Measurements from ENCODE around the gene TEDDM1. TPM values are rescaled to one million over a fixed set of nuclear protein-coding genes. Genes with fewer than 3 reads are reported as not detected.
"Not testable (repeated sequence)": the region's sequence is repeated elsewhere in the genome, so short reads cannot be mapped to it uniquely, and the experiment has no call there.

TEDDM1 gene, protein sequence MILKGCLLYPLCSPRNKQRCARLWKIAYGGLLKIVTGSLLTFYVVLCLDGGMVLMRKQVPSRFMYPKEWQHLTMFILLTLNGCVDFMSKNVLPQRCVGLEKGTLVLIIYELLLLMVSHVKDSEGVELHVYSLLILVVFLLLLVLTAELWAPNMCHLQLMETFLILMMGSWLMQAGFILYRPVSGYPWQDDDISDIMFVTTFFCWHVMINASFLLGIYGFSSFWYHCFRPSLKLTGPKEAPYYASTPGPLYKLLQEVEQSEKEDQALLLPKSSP
- not detected for polyA plus RNA-seq (ENCODE audit: insufficient read length)

- no peak for DNase-seq
Observed at GRCh38 chr1:182400567-182400966, at the start of gene TEDDM1. TSS of gene TEDDM1 (minus strand) at chr1:182400667. CDS start at chr1:182400485, 182 bp downstream.

DNA sequence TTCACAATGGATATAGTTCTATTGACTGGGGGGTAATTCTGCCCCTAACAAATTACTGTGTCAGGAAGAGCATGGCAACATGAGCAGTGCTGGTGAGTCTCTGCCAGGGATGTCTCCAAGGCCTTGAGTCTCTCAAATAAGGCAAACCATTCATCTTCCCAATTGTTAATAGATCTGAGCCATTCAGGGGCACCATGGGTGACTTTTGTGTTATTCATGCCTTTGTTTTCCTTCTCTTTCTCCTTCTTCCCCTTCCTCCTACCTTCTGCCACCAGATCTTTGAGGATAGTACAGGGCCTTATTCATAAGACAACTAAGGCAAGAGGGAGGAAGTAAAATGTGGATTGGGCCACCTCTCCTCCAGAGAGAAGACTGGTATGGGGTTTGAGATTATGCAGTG lies 49.6 kb upstream of the TEDDM1 start, which contains the start of gene RGSL1:
Gene RGSL1, plus strand, starts transcription at position 60 of the 400 bp plus-strand sequence. Its CDS starts 20 bp downstream, at position 80.
- no peak for DNase-seq

- DNase-seq: no peak
Observed at GRCh38 chr1:182447660-182448059, 47.2 kb upstream of the TEDDM1 start.

GRCh38 chr1:182447124-182447523 lies 46.7 kb upstream of the TEDDM1 start:
- not testable (repeated sequence) for DNase-seq

DNA sequence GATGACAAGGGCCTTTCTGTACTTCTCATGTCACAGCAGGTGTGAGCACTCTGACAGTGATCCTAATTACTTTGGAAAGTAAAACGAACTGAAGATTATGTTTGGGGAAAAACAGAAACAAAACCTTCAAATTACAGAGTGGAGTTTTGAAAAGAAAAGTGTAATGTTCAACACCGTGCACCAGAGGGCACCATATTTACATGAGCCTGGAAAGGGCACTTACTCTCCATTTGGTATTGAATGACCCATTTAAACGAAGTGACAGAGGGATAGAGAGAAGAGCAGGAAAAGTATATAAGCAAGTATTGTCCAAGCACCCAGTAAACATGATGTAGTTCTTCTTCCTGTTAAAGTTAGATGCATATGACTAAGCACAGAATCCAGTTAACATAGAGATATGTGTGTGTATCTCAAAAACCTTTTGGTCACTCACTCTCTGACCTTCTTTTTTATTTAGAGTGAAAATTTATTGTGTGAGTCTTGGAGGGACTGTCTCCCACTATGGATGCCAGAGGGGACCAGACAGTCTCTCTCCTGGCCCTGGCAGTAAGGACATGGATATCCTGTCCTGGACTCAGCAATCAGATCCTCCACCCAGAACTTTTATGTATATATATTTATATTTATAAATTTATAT lies 45.7 kb upstream of the TEDDM1 start:
- no peak for DNase-seq

- no peak for DNase-seq
Observed at GRCh38 chr1:182444497-182444896, 44.0 kb upstream of the TEDDM1 start.

GRCh38 chr1:182442333-182442732 lies 41.9 kb upstream of the TEDDM1 start:
- DNase-seq: no peak

- DNase-seq: no peak
Observed at GRCh38 chr1:182441719-182442118, 41.3 kb upstream of the TEDDM1 start.

DNA sequence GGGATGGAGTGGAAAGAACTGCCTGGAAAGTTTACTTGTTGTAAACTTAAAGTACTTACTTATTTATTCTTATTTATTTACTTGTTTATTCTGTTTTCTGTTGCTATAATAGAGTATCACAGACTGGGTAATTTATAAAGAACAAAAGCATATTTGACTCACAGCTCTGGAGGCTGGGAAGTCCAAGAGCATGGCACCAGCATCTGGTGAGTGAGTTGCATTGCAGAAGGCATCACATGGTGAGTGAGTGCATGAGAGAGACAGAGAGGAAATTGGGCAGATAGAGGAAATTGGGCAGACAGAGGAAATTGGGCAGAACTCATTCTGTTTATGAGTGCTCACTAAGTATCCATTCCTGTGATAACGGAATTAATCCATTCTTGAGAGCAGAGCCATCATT lies 37.9 kb upstream of the TEDDM1 start:
- DNase-seq: no peak

DNA sequence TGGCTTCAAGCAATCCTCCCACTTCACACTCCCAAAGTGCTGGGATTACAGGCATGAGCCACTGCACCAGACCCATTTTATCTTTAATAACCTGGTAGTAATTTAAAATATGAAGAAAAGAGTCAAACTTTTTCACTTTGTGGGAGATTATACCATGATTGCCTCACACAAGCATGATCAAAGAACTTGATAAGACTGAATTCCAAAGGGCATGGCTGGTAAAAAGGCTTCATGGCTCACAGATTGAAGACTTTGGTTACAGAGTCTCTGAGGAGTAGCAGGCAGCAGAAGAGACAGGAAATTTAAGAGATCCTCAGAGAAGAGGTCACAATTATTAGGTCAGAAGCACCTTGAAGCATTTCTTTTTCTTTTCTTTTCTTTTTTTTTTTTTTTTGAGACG lies 33.1 kb upstream of the TEDDM1 start:
- no peak for DNase-seq

- no peak for DNase-seq
Observed at GRCh38 chr1:182431278-182431677, 30.8 kb upstream of the TEDDM1 start.

- DNase-seq: no peak
Observed at GRCh38 chr1:182430263-182431068, 30.0 kb upstream of the TEDDM1 start.

DNA sequence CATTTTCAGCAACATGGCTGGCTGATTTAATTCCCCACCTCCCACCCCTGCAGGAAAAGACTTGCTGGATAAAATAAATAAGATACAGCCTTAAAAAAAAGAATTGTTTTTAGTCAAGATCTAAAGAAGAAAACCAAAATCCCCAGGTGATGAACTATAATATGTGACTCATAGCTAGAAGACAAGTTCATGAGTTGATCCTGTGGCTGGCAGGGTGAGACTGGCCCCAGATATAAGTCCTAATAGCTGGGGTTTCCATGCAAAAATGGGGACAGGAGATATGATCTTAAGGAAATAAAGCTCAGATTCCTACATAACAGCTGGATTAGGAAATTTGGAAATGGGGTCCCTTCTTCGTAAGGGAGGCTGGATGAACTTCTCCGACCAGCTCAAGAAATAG lies 27.6 kb upstream of the TEDDM1 start:
- no peak for DNase-seq

DNA sequence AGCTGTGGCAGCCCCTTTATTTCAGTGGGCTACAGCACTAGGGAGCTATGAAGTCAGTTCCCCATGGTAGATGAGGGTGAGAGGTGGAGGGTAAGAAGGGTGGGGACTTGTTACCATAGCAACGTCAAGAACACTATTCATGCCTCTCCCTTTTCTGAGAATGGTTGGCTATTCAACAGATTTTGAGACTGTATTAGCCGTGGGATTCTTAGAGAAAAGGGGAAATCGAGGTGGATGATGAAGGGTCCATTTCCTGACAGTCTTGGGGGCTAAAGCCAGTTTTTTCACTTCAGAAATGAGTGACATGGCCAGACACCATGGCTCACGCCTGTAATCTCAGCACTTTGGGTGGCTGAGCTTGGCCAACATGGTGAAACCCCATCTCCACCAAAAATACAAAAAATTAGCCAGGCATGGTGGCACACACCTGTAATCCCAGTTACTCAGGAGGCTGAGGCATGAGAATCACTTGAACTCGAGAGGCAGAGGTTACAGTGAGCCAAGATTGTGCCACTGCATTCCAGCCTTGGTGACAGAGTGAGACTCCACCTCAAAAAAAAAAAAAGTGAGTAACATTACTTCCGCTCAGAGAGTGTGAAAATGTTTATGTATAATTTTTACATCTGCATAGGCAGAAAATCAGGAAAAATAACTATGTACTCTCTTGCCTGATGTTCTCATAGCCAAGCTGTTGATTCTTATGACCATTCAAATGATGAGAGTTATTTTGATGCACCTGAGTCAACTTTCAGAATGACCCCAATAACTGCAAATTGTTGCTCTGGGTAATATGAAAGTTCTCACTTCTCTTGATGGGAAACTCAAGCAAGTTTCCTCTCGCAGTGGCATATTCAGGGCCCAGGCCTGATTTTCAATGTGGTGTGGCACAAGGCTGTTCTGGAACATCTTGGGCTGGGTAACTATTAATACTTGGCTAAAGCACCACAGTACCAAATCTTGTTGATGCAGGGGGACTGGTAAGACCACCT lies 26.3 kb upstream of the TEDDM1 start:
- DNase-seq: no peak

GRCh38 chr1:182415789-182416188 lies 15.3 kb upstream of the TEDDM1 start:
- DNase-seq: no peak

GRCh38 chr1:182413969-182414368 lies 13.5 kb upstream of the TEDDM1 start:
- DNase-seq: no peak

DNA sequence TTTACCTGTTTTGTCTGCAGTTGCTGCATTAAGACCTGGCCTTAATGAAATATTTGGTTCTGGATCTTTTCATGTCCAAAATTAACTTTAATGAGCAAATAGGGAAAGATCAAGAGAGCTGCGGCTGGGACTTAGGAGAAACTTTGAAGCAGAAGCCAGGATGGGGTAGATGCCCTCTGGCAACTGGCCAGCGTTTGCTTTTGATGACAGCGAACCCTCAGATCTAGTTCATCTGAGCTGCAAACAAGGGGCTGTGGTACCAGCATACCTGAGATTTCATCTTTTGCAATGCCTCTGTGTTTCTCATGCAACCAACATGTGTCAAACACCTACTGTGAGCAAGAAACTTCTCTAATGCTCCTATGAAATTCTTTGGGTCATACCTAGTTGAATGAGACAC lies 13.0 kb upstream of the TEDDM1 start:
- no peak for DNase-seq

DNA sequence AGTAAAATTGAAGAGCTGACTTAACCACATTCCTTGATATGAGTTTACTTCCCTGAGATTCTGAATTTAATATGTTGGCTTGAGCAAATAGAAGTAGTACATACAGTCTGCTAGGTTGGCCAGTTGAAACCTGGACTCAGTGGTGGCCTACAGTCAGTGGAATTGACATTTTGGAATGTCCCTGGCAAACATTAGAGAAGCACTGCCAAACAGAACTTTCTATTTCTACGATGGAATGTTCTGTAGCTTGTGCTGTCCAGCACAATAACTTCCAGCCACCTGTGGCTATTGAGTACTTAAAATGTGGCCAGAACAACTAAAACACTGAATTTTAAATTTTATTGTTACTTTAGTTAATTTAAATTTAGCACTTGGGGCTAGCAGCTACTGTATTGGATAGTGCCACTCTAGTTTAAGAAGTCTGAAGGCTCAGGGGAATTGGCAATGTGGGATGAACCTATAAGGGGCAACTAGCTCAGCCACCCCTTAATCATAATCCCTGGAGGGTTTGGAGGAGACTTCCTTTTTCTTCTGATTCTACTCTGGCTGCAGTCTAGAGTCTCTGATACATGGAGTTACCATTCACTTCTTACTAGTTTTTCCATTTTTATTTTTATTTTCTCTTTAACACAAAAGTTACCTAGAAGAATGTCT lies 10.3 kb upstream of the TEDDM1 start:
- peak; percentile 52 for DNase-seq

DNA sequence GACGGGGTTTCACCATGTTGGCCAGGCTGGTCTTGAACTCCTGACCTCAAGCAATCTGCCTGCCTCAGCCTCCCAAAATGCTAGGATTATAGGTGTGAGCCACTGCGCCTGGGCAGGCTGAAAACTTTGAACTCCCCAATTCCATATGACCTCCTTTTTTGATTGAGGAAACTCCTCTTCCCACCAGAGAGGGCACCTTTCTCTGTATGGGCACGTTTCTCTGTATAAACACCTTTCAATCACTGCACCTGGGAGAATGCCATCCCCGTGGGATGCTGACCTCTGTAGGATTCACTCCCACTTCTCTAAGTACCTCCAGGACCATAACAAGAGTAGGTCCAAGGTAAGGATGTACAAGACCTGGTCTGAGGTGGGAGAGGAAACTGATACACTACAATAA lies 9.7 kb upstream of the TEDDM1 start:
- DNase-seq: no peak

DNA sequence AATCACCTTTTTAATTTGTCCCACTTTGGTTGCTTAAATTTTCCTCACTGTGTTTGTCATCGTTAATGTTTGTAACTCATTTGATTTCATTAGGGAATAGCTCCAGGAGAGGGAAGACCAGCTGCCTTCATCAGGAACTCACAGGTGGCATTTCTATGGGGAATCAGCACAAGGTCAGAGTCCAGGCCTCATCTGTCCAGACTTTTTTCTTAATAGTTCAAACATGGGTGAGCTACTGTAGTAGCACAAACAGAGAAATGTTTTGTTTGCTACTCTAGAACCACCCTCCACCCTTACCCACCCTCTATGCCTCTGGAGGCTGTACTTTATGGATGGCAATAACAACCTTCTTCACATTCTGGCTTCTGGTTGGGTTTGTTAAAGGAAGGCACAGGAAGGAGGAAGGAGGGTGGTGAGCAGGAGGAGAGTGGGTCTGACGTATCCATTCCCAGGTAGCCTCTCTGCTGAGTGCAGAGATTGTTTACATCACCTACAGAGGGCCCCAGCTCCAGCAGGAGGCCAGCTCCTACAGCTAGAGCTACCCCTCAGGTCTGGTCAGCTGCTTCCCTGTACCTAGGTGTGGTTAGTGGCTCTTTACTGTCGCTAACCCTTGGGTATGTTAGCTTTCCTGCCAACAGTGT lies 8.1 kb upstream of the TEDDM1 start:
- DNase-seq: no peak

GRCh38 chr1:182407724-182408123 lies 7.3 kb upstream of the TEDDM1 start:
- DNase-seq: no peak

Measured in hindlimb muscle (tissue), 1 donor.